SK-N-SH (cell line): ENCODE data around the gene NLRC5. TPM values are rescaled to one million over a fixed set of nuclear protein-coding genes. Genes with fewer than 3 reads are reported as not detected.

Experiments
- CTCF ChIA-PET: fragments of 300-600, 350-600 bp; formaldehyde crosslinking; extraction: SDS; loops from one replicate; lab custom pipeline; 2021; lab: Yijun Ruan, JAX
- POLR2A ChIA-PET: fragments of 350-600 bp; sonication (Branson Sonifier 250); formaldehyde crosslinking; extraction: SDS; loops from one replicate; lab custom pipeline; 2020; ENCODE audit warnings: antibody characterized with exemption, inconsistent platforms; lab: Yijun Ruan, JAX
- DNase-seq: peaks from one replicate; pipeline ENCODE4 v3.0.0; 2012
- H2AFZ ChIP-seq: fragments of 200-600 bp; sonication (generic); 2 replicates; pipeline ENCODE4 v1.8.1; 2016; ENCODE audit warnings: antibody characterized with exemption, mild to moderate bottlenecking, low read depth
- H3F3A ChIP-seq: fragments of 200-600 bp; sonication (generic); replicated peaks from 2 replicates; pipeline ENCODE3; 2016; ENCODE audit warnings: antibody characterized with exemption, mild to moderate bottlenecking; ENCODE audit not compliant: insufficient read depth
- H3K27ac ChIP-seq, 2 experiments: fragments of 200-500 bp in 1 of 2; fragments of 200-600 bp in 1 of 2; sonication (Bioruptor generic) in 1 of 2; sonication (generic), shearing (Covaris generic) in 1 of 2; 2 replicates each; pipeline versions ENCODE4 v1.5.1 to v1.6.1; 2014 to 2016; ENCODE audit warnings: low read depth in 2 of 2, inconsistent platforms in 1 of 2, low read length in 1 of 2, mild to moderate bottlenecking in 1 of 2, mixed read lengths in 1 of 2
- H3K27me3 ChIP-seq: fragments of 200-600 bp; sonication (generic), shearing (Covaris generic); 2 replicates; pipeline ENCODE4 v1.6.1; 2016; ENCODE audit warnings: mixed run types; ENCODE audit not compliant: insufficient read depth
- H3K36me3 ChIP-seq, 2 experiments: fragments of 200-500 bp in 1 of 2; fragments of 200-600 bp in 1 of 2; sonication (Bioruptor generic) in 1 of 2; sonication (generic) in 1 of 2; replicated peaks in 1 of 2; 2 replicates each; pipeline versions ENCODE3 to v1.5.1; 2014 to 2016; ENCODE audit warnings: low read length in 1 of 2, mild to moderate bottlenecking in 1 of 2; ENCODE audit not compliant: insufficient read depth in 2 of 2, control insufficient read depth in 1 of 2
- H3K4me1 ChIP-seq, 2 experiments: fragments of 200-500 bp in 1 of 2; fragments of 200-600 bp in 1 of 2; sonication (Bioruptor generic) in 1 of 2; sonication (generic), shearing (Covaris generic) in 1 of 2; 2 replicates each; pipeline versions ENCODE4 v1.5.1 to v1.6.1; 2014 to 2016; ENCODE audit warnings: low read depth in 1 of 2, low read length in 1 of 2, mixed run types in 1 of 2; ENCODE audit not compliant: insufficient read depth in 2 of 2, control insufficient read depth in 1 of 2
- H3K4me2 ChIP-seq: fragments of 200-600 bp; sonication (generic), shearing (Covaris generic); 2 replicates; pipeline ENCODE4 v1.6.1; 2017; ENCODE audit warnings: mixed run types
- H3K4me3 ChIP-seq, 2 experiments: fragments of 200-500 bp in 1 of 2; fragments of 200-600 bp in 1 of 2; sonication (Bioruptor generic) in 1 of 2; sonication (generic), shearing (Covaris generic) in 1 of 2; 2 replicates each; pipeline versions ENCODE4 v1.5.1 to v1.8.1; 2014 to 2016; ENCODE audit warnings: low read depth in 2 of 2, inconsistent platforms in 1 of 2, low read length in 1 of 2, mild to moderate bottlenecking in 1 of 2, mixed read lengths in 1 of 2, moderate library complexity in 1 of 2
- H3K79me2 ChIP-seq: fragments of 200-600 bp; sonication (generic); 2 replicates; pipeline ENCODE4 v1.8.1; 2017; ENCODE audit warnings: mild to moderate bottlenecking; ENCODE audit not compliant: insufficient read depth
- H3K9ac ChIP-seq: fragments of 200-600 bp; sonication (generic); 2 replicates; pipeline ENCODE4 v1.6.1; 2017; ENCODE audit warnings: mixed run types
- H3K9me2 ChIP-seq: fragments of 200-600 bp; sonication (generic); 2 replicates; pipeline ENCODE4 v1.6.1; 2017; ENCODE audit warnings: mixed run types
- H3K9me3 ChIP-seq: fragments of 200-600 bp; sonication (generic); 2 replicates; pipeline ENCODE4 v1.6.1; 2017; ENCODE audit warnings: mixed run types, mild to moderate bottlenecking, moderate library complexity
- H4K20me1 ChIP-seq: fragments of 200-600 bp; sonication (generic); 2 replicates; pipeline ENCODE4 v1.6.1; 2017; ENCODE audit warnings: mild to moderate bottlenecking, mixed run types; ENCODE audit not compliant: insufficient read depth
- FOSL2 ChIP-seq: IDR thresholded peaks from 2 replicates; pipeline ENCODE4 v1.4.0; 2012; ENCODE audit warnings: low read depth, mild to moderate bottlenecking, moderate library complexity, borderline replicate concordance
- FOXM1 ChIP-seq: IDR thresholded peaks from 2 replicates; pipeline ENCODE4 v1.4.0; 2012; ENCODE audit warnings: low read depth, mild to moderate bottlenecking
- GABPA ChIP-seq: IDR thresholded peaks from 2 replicates; pipeline ENCODE4 v1.4.0; 2012; ENCODE audit warnings: low read depth, mild to moderate bottlenecking
- JUND ChIP-seq: IDR thresholded peaks from 2 replicates; pipeline ENCODE4 v1.4.0; 2012
- MEF2A ChIP-seq: IDR thresholded peaks from 2 replicates; pipeline ENCODE4 v1.4.0; 2012; ENCODE audit warnings: low read depth, borderline replicate concordance
- NRF1 ChIP-seq: IDR thresholded peaks from 2 replicates; pipeline ENCODE4 v1.6.1; 2012; ENCODE audit warnings: low read depth, mild to moderate bottlenecking, low read length
- RAD21 ChIP-seq: IDR thresholded peaks from 2 replicates; pipeline ENCODE4 v1.6.1; 2012; ENCODE audit warnings: mild to moderate bottlenecking, low read length
- RFX5 ChIP-seq: IDR thresholded peaks from 2 replicates; pipeline ENCODE4 v1.6.1; 2012; ENCODE audit warnings: mild to moderate bottlenecking, improper control_type of control experiment, low read length
- RXRA ChIP-seq: IDR thresholded peaks from 2 replicates; pipeline ENCODE4 v1.4.0; 2012; ENCODE audit warnings: low read depth, mild to moderate bottlenecking, borderline replicate concordance
- SIN3A ChIP-seq: IDR thresholded peaks from 2 replicates; pipeline ENCODE4 v1.6.1; 2012; ENCODE audit warnings: low read depth, mild to moderate bottlenecking, low read length, moderate library complexity, borderline replicate concordance
- TCF12 ChIP-seq: IDR thresholded peaks from 2 replicates; pipeline ENCODE4 v1.4.0; 2012
- WGBS: methylation state at CpG from one replicate; pipeline ENCODE4 v1.1.6; 2017; ENCODE audit warnings: low lambda C conversion rate; 5-methylcytosine and 5-hydroxymethylcytosine counted together
- polyA plus RNA-seq, 3 experiments: library from polyadenylated mRNA; depleted of rRNA; stranded (reverse); fragments of >200 nt; gene quantifications; 2 replicates each; pipeline ENCODE4 v1.2.3, GENCODE V29; 2012
- TF ChIP-seq, protein P1 (sequence below): IDR thresholded peaks from 2 replicates; pipeline ENCODE4 v1.4.0; 2012; ENCODE audit warnings: low read depth, borderline replicate concordance
- TF ChIP-seq, protein P2 (sequence below): IDR thresholded peaks from 2 replicates; pipeline ENCODE4 v1.4.0; 2012; ENCODE audit warnings: low read depth, borderline replicate concordance
- TF ChIP-seq, protein P3 (sequence below): fragments of 150-350 bp; IDR thresholded peaks from 2 replicates; pipeline ENCODE4 v1.6.1; 2017; ENCODE audit warnings: antibody characterized with exemption, low read length, low read depth, borderline replicate concordance
- TF ChIP-seq, protein P4 (sequence below): IDR thresholded peaks from 2 replicates; pipeline ENCODE4 v1.4.0; 2012; ENCODE audit warnings: low read depth

Gene NLRC5
- polyA plus RNA-seq, 1 of the 3 experiments (the other 2 are of a cell fraction): 6.5 TPM

GRCh38 chr16:56974549-56975300, 14.6 kb upstream of the NLRC5 start:
- H3K4me1 ChIP-seq: peaks cover 0 to 13% of the 10 kb centered on the region in 2 experiments; a peak in 1 of 4 replicates
- H3K79me2 ChIP-seq: no peaks in the 10 kb centered on the region
- ChIA-PET POLR2A (no interaction called here), CTCF (interaction anchor here (0.6 to 4.8 kb wide), 3 partner anchors 10 to 15 kb away, joined by 3 to 27 read pairs (median 14); no protein-coding TSS in a partner anchor)
- no peak for DNase-seq
- H3K27ac ChIP-seq: no peak overlapping the region
- H3K27me3 ChIP-seq: no peaks in the 10 kb centered on the region
- H3K36me3 ChIP-seq: no peaks in the 10 kb centered on the region
- no peak overlapping the region for H3K4me2 ChIP-seq
- WGBS: 84% methylated on average over 8 of the region's 9 CpGs
- H3K4me3 ChIP-seq: no peak overlapping the region
- H3K9ac ChIP-seq: no peak overlapping the region
- no peaks in the 10 kb centered on the region for H4K20me1 ChIP-seq
- no peaks in the 10 kb centered on the region for H3K9me2 ChIP-seq
- TF ChIP-seq FOSL2 (no peak), NRF1 (no peak)
- TF ChIP-seq, protein P1, sequence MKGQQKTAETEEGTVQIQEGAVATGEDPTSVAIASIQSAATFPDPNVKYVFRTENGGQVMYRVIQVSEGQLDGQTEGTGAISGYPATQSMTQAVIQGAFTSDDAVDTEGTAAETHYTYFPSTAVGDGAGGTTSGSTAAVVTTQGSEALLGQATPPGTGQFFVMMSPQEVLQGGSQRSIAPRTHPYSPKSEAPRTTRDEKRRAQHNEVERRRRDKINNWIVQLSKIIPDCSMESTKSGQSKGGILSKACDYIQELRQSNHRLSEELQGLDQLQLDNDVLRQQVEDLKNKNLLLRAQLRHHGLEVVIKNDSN: no peak
- TF ChIP-seq, protein P2, sequence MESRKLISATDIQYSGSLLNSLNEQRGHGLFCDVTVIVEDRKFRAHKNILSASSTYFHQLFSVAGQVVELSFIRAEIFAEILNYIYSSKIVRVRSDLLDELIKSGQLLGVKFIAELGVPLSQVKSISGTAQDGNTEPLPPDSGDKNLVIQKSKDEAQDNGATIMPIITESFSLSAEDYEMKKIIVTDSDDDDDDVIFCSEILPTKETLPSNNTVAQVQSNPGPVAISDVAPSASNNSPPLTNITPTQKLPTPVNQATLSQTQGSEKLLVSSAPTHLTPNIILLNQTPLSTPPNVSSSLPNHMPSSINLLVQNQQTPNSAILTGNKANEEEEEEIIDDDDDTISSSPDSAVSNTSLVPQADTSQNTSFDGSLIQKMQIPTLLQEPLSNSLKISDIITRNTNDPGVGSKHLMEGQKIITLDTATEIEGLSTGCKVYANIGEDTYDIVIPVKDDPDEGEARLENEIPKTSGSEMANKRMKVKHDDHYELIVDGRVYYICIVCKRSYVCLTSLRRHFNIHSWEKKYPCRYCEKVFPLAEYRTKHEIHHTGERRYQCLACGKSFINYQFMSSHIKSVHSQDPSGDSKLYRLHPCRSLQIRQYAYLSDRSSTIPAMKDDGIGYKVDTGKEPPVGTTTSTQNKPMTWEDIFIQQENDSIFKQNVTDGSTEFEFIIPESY: no peak
- H2AFZ ChIP-seq: no peak overlapping the region
- H3F3A ChIP-seq: peaks cover 6% of the 10 kb centered on the region
- no peaks in the 10 kb centered on the region for H3K9me3 ChIP-seq

- WGBS: 93% methylated on average over 10 of the region's 10 CpGs
- H3K4me3 ChIP-seq: no peak overlapping the region
Observed at GRCh38 chr16:56975714-56976113, 13.6 kb upstream of the NLRC5 start.

GRCh38 chr16:56977216-56977615, 12.1 kb upstream of the NLRC5 start:
- no peaks in the 10 kb centered on the region for H3K27me3 ChIP-seq
- H3K36me3 ChIP-seq: no peaks in the 10 kb centered on the region
- H3K4me2 ChIP-seq: no peak overlapping the region
- no peaks in the 10 kb centered on the region for H3K79me2 ChIP-seq
- H3K9ac ChIP-seq: no peak overlapping the region
- H2AFZ ChIP-seq: no peak overlapping the region
- H3K27ac ChIP-seq: no peak overlapping the region
- H3K9me2 ChIP-seq: no peaks in the 10 kb centered on the region
- H4K20me1 ChIP-seq: no peaks in the 10 kb centered on the region
- DNase-seq: no peak
- 82% methylated on average over 6 of the region's 6 CpGs for WGBS
- no peaks in the 10 kb centered on the region for H3F3A ChIP-seq
- CTCF ChIA-PET: interaction anchor here (0.9 to 4.8 kb wide), 6 partner anchors 12 to 102 kb away, joined by 3 to 27 read pairs (median 4); no protein-coding TSS in a partner anchor
- H3K4me1 ChIP-seq: peaks cover 0 to 4% of the 10 kb centered on the region in 2 experiments; a peak in 1 of 4 replicates
- no peak overlapping the region for H3K4me3 ChIP-seq
- no peaks in the 10 kb centered on the region for H3K9me3 ChIP-seq
- POLR2A ChIA-PET: interaction anchor here (0.6 kb wide), 1 partner anchor 102 kb away, joined by 3 read pairs; no protein-coding TSS in a partner anchor
- no peak for TF ChIP-seq RAD21
- no peak for TF ChIP-seq SIN3A
- TF ChIP-seq RXRA: no peak
- TF ChIP-seq, protein P3, sequence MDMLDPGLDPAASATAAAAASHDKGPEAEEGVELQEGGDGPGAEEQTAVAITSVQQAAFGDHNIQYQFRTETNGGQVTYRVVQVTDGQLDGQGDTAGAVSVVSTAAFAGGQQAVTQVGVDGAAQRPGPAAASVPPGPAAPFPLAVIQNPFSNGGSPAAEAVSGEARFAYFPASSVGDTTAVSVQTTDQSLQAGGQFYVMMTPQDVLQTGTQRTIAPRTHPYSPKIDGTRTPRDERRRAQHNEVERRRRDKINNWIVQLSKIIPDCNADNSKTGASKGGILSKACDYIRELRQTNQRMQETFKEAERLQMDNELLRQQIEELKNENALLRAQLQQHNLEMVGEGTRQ: no peak
- TF ChIP-seq, protein P4, sequence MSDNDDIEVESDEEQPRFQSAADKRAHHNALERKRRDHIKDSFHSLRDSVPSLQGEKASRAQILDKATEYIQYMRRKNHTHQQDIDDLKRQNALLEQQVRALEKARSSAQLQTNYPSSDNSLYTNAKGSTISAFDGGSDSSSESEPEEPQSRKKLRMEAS: no peak
- no peak for TF ChIP-seq RFX5
- no peak for TF ChIP-seq MEF2A
- TF ChIP-seq JUND: no peak
- TF ChIP-seq, protein P2: no peak
- TF ChIP-seq GABPA: no peak
- TF ChIP-seq TCF12: no peak

More at GRCh38 chr16:56975714-56976113, 13.6 kb upstream of the NLRC5 start:
- H2AFZ ChIP-seq: no peak overlapping the region
- no peaks in the 10 kb centered on the region for H4K20me1 ChIP-seq
- no peaks in the 10 kb centered on the region for H3K9me3 ChIP-seq
- no peaks in the 10 kb centered on the region for H3K79me2 ChIP-seq
- no peaks in the 10 kb centered on the region for H3K9me2 ChIP-seq
- no peak overlapping the region for H3K9ac ChIP-seq
- no peak for DNase-seq
- no peak for TF ChIP-seq FOXM1
- H3F3A ChIP-seq: peaks cover 6% of the 10 kb centered on the region
- peaks cover 0 to 13% of the 10 kb centered on the region in 2 experiments; a peak in 1 of 4 replicates for H3K4me1 ChIP-seq
- no peaks in the 10 kb centered on the region for H3K27me3 ChIP-seq
- no peaks in the 10 kb centered on the region for H3K36me3 ChIP-seq
- H3K27ac ChIP-seq: no peak overlapping the region
- H3K4me2 ChIP-seq: no peak overlapping the region
- POLR2A ChIA-PET: no interaction called here
- CTCF ChIA-PET: interaction anchor here (0.6 to 4.8 kb wide), 3 partner anchors 11 to 16 kb away, joined by 3 to 27 read pairs (median 3); partner anchors contain the start of gene NLRC5
